HG03060 (cell line): ENCODE results near the gene TEX52.
A peak's percentile ranks its signal among the peaks of the same experiment; 100 is the strongest.

Experiments
- ATAC-seq: cut with Tn5 transposase; IDR thresholded peaks from one replicate; pipeline ENCODE4 v1.9.1; 2021; ENCODE audit warnings: low read depth, moderate number of reproducible peaks; ENCODE audit not compliant: unreplicated experiment

TEX52 gene

GRCh38 chr12:2857021-2857431 lies at the start of gene TEX52:
TEX52 (minus strand) TSS chr12:2857039; CDS start chr12:2857026, 13 bp downstream.
- ATAC-seq = no peak

- no peak for ATAC-seq
These were observed 47.4 kb upstream of the TEX52 start for GRCh38 chr12:2904260-2904659.

GRCh38 chr12:2902272-2902880 lies 45.5 kb upstream of the TEX52 start:
- ATAC-seq = no peak

- no peak for ATAC-seq
These were observed 43.8 kb upstream of the TEX52 start for GRCh38 chr12:2900642-2901041.

- ATAC-seq = no peak
These were observed 40.6 kb upstream of the TEX52 start for GRCh38 chr12:2897418-2897817.

- ATAC-seq = no peak
These were observed 38.7 kb upstream of the TEX52 start for GRCh38 chr12:2895511-2895910.

GRCh38 chr12:2895051-2895451 lies 38.2 kb upstream of the TEX52 start:
- no peak for ATAC-seq

GRCh38 chr12:2893007-2893406 lies 36.2 kb upstream of the TEX52 start:
- ATAC-seq = no peak

- no peak for ATAC-seq
These were observed 35.4 kb upstream of the TEX52 start for GRCh38 chr12:2892246-2892645.

- peak; percentile 11 for ATAC-seq
These were observed 34.6 kb upstream of the TEX52 start for GRCh38 chr12:2891240-2892053.

- peak; percentile 76 for ATAC-seq
These were observed 33.8 kb upstream of the TEX52 start, which contains the start of gene TULP3 for GRCh38 chr12:2890388-2891239. TULP3 (plus strand) TSS chr12:2890891; CDS start chr12:2890948, 57 bp downstream.

- ATAC-seq = no peak
These were observed 33.2 kb upstream of the TEX52 start for GRCh38 chr12:2890001-2890387.

GRCh38 chr12:2886768-2887450 lies 30.1 kb upstream of the TEX52 start:
- ATAC-seq = no peak

- ATAC-seq = no peak
These were observed 28.0 kb upstream of the TEX52 start for GRCh38 chr12:2884810-2885209.

- ATAC-seq = no peak
These were observed 23.0 kb upstream of the TEX52 start for GRCh38 chr12:2879853-2880252.

- ATAC-seq = no peak
These were observed 21.3 kb upstream of the TEX52 start for GRCh38 chr12:2877953-2878732.

GRCh38 chr12:2877047-2877952 lies 20.5 kb upstream of the TEX52 start, which contains the start of the genes FOXM1 and RHNO1:
FOXM1 (minus strand) TSS chr12:2877174; CDS start chr12:2874478, 2,696 bp downstream.
RHNO1 (plus strand) TSS chr12:2877223; CDS start chr12:2885367, 8,144 bp downstream.
- ATAC-seq = no peak

- ATAC-seq = no peak
These were observed 19.7 kb upstream of the TEX52 start for GRCh38 chr12:2876431-2877046.
